Measurements from ENCODE around the gene RSAD1.

- TF ChIP-seq ARNT (IDR thresholded peaks at IDR 0.05) (no peak), CTBP1 (IDR thresholded peaks at IDR 0.05; ENCODE audit: borderline replicate concordance) (no peak), NFRKB (IDR thresholded peaks at IDR 0.05) (no peak), SUZ12 (IDR thresholded peaks at IDR 0.05) (no peak), HDGF (IDR thresholded peaks at IDR 0.05; ENCODE audit: borderline replicate concordance) (no peak), TARDBP (IDR thresholded peaks at IDR 0.05) (no peak), ELF4 (IDR thresholded peaks at IDR 0.05) (no peak), ZNF384 (IDR thresholded peaks at IDR 0.05) (no peak), FOXK2 (IDR thresholded peaks at IDR 0.05) (no peak)
Observed at GRCh38 chr17:50506298-50506697, 27.6 kb downstream of the RSAD1 start.
